ENCODE measurements around the gene CHRDL2. TPM values are rescaled to one million over a fixed set of nuclear protein-coding genes. Genes with fewer than 3 reads are reported as not detected.

The CHRDL2 gene
- polyA plus RNA-seq, 1 of the 3 experiments (the other 2 are of a cell fraction), result not detected

DNA sequence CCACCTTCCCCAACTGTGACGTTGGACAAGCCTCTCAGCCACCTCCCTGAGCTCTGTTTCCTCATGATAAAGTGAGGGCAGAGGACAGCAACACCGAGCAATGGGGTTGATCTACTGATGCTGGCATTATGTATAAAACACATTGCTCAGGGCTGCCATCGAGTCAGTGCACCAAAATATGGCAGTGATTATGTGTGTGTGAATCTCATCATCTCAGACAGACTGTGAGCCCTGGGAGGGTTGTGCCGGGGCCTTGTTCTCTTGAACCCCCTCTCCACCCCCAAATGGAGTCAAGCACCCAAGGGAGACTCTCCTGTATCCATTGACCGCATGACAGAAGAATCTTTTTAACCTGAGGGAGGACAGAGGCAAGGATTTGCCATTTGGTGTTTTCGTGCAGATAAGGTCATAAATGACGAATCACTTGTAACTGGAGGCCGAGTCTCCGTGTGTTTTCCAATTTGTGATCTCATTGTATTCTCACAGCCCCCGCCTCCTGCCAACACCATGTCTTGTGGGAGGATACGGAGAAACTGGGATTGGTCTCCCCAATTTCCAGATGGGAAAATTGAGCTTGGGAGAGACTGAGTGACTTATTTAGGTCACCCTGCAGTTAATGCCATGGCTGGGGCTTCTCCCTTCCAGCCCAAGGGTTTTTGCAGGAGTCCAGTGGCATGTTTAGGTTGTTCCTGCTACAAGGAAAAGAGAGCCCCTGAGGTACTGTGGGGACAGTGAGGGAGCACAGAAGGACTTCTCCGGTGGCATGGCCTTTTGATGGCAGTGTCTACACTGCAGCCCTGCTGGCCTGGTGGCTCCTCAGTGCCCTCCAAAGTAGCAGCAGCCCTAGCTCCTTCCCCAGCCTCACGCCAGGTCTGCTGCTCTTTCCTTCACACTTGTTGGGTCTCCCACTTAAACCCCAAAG is 52.4 kb downstream of the CHRDL2 start:
- Histone ChIP-seq H3K4me1 (ENCODE audit: control insufficient read depth in 1 of 2, insufficient read depth in 2 of 2, low read depth in 1 of 2, low read length in 1 of 2) (peaks cover 3 to 5% of the 10 kb centered on the region in 2 experiments; a peak in 2 of 4 replicates), H2AFZ (ENCODE audit: low read depth) (no peak overlapping the region), H3K4me2 (no peak overlapping the region), H3K79me2 (ENCODE audit: insufficient read depth) (no peaks in the 10 kb centered on the region), H3F3A (replicated peaks; ENCODE audit: insufficient read depth) (peaks cover 4% of the 10 kb centered on the region), H3K9me3 (no peaks in the 10 kb centered on the region), H3K9me2 (no peaks in the 10 kb centered on the region), H3K36me3 (replicated peaks in 1 of 2; ENCODE audit: control insufficient read depth in 1 of 2, insufficient read depth in 2 of 2, low read length in 1 of 2) (no peaks in the 10 kb centered on the region), H3K4me3 (ENCODE audit: low read depth in 2 of 2, low read length in 1 of 2) (no peak overlapping the region), H3K9ac (no peak overlapping the region), H4K20me1 (ENCODE audit: insufficient read depth) (no peaks in the 10 kb centered on the region), H3K27me3 (ENCODE audit: insufficient read depth) (no peaks in the 10 kb centered on the region), H3K27ac (ENCODE audit: low read depth in 2 of 2, low read length in 1 of 2) (no peak overlapping the region)
- POLR2A ChIA-PET, result no interaction called here
- CTCF ChIA-PET, result interaction anchor here (1.1 kb wide), 1 partner anchor 24 kb away, joined by 5 read pairs; no protein-coding TSS in a partner anchor
- 84% methylated on average over 11 of the region's 13 CpGs for WGBS (ENCODE audit: low lambda C conversion rate)
- TF ChIP-seq, protein P1, sequence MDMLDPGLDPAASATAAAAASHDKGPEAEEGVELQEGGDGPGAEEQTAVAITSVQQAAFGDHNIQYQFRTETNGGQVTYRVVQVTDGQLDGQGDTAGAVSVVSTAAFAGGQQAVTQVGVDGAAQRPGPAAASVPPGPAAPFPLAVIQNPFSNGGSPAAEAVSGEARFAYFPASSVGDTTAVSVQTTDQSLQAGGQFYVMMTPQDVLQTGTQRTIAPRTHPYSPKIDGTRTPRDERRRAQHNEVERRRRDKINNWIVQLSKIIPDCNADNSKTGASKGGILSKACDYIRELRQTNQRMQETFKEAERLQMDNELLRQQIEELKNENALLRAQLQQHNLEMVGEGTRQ (IDR thresholded peaks at IDR 0.05; ENCODE audit: borderline replicate concordance, low read depth, low read length), result no peak
- no peak for TF ChIP-seq MEF2A (IDR thresholded peaks at IDR 0.05; ENCODE audit: borderline replicate concordance, low read depth)
- TF ChIP-seq RAD21 (IDR thresholded peaks at IDR 0.05; ENCODE audit: low read length), result no peak
- TF ChIP-seq TAF1 (IDR thresholded peaks at IDR 0.05; ENCODE audit: borderline replicate concordance, low read depth, low read length), result no peak
- no peak for TF ChIP-seq GABPA (IDR thresholded peaks at IDR 0.05; ENCODE audit: low read depth)
- TF ChIP-seq FOXJ3 (CRISPR knock-in tag; IDR thresholded peaks at IDR 0.05), result no peak
- no peak for TF ChIP-seq NRF1 (IDR thresholded peaks at IDR 0.05; ENCODE audit: low read depth, low read length)
- no peak for TF ChIP-seq GATA2 (CRISPR knock-in tag; IDR thresholded peaks at IDR 0.05)
- no peak for TF ChIP-seq SMC3 (IDR thresholded peaks at IDR 0.05; ENCODE audit: low read depth, low read length)
- no peak for TF ChIP-seq TEAD4 (IDR thresholded peaks at IDR 0.05; ENCODE audit: borderline replicate concordance, insufficient read depth)
- TF ChIP-seq, protein P2, sequence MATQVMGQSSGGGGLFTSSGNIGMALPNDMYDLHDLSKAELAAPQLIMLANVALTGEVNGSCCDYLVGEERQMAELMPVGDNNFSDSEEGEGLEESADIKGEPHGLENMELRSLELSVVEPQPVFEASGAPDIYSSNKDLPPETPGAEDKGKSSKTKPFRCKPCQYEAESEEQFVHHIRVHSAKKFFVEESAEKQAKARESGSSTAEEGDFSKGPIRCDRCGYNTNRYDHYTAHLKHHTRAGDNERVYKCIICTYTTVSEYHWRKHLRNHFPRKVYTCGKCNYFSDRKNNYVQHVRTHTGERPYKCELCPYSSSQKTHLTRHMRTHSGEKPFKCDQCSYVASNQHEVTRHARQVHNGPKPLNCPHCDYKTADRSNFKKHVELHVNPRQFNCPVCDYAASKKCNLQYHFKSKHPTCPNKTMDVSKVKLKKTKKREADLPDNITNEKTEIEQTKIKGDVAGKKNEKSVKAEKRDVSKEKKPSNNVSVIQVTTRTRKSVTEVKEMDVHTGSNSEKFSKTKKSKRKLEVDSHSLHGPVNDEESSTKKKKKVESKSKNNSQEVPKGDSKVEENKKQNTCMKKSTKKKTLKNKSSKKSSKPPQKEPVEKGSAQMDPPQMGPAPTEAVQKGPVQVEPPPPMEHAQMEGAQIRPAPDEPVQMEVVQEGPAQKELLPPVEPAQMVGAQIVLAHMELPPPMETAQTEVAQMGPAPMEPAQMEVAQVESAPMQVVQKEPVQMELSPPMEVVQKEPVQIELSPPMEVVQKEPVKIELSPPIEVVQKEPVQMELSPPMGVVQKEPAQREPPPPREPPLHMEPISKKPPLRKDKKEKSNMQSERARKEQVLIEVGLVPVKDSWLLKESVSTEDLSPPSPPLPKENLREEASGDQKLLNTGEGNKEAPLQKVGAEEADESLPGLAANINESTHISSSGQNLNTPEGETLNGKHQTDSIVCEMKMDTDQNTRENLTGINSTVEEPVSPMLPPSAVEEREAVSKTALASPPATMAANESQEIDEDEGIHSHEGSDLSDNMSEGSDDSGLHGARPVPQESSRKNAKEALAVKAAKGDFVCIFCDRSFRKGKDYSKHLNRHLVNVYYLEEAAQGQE (IDR thresholded peaks at IDR 0.05; ENCODE audit: low read depth, low read length), result no peak
- TF ChIP-seq TCF12 (IDR thresholded peaks at IDR 0.05), result no peak
- TF ChIP-seq ELF1 (IDR thresholded peaks at IDR 0.05), result no peak
- TF ChIP-seq POLR2AphosphoS5 (IDR thresholded peaks at IDR 0.05; ENCODE audit: low read depth, low read length), result no peak
- DNase-seq, result no peak
